Stimulated activated CD8-positive, alpha-beta memory T cell treated with anti-CD3 and anti-CD28 coated beads, Interleukin-15, amount 100 ng/mL, for 24 hours (primary cell): Measurements from ENCODE around the gene SPATA6.

ENCODE experiments used
- DNase-seq: peaks from one replicate; pipeline ENCODE4 v3.0.0-alpha.2; 2020; ENCODE audit warnings: low read depth

The SPATA6 gene

DNA sequence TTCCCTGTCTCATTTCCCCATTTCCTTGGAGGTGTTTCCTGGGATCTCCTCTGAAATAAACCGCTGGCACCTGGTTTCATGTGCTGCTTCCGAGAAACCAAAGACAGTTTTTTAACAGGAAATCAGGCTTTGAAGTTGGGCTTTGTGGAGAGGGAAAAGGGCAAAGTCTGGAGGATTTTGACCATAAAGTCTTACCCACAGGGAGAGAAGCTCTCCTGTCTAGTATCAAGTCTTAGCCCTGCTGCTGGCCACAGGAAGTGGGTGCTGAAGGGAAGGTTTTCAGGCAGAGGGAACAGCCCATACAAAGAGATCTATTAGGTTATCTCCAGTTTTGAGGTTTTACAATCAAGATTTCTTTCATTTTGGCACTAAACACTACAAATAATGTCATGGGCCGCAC, 220.2 kb downstream of the SPATA6 start:
- no peak for DNase-seq

DNA sequence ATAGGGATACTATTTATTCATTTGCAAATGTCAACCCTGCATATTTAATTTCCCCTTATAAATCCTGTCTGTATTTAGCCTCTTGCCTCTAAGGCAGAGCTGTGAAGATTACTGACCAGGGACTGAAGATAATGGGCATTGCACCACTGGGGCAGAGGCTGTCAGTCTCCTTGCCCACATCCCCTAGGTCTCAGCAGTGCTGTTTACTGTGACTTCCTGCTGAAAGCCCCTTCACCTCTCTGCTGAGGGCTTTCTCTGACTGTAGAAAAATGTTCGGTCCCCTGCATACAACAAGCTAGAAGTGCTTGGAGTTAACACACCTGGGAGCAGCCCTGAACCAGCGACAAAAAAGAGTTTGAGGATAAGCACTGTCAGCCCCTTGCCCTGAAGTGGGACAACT, 220.7 kb downstream of the SPATA6 start:
- DNase-seq: no peak

GRCh38 chr1:48250572-48250971, 221.4 kb downstream of the SPATA6 start:
- no peak for DNase-seq

DNA sequence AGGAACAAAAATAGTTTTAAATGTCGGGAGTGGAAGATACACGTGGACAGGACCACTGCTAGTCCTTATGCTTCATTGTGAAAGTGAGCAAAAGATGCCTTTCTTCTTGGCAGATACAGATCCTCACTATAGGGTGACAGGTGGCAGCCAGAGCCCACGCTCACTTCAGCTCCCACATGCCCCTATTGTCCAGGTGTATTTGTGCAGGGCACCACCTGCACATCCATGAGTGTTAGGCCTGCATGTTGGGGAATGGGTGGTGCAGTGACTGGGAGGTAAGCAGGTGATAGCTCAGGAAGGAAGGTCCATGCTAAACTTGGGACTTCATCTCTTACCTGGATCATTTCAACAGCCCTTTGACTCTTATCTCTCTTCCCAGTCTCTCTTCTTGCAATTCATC, 222.1 kb downstream of the SPATA6 start:
- no peak for DNase-seq

GRCh38 chr1:48248356-48248755, 223.6 kb downstream of the SPATA6 start:
- no peak for DNase-seq

- DNase-seq: no peak
These were observed 225.3 kb downstream of the SPATA6 start for GRCh38 chr1:48246727-48247126.
